ENCODE measurements around the gene PPP2R5D. TPM values are rescaled to one million over a fixed set of nuclear protein-coding genes. Genes with fewer than 3 reads are reported as not detected.
"Not testable (repeated sequence)": the region's sequence is repeated elsewhere in the genome, so short reads cannot be mapped to it uniquely, and the experiment has no call there.

The PPP2R5D gene
- total and polyA plus RNA-seq, 4 donors, result 19.0 to 26.8 (median 21.9) TPM

DNA sequence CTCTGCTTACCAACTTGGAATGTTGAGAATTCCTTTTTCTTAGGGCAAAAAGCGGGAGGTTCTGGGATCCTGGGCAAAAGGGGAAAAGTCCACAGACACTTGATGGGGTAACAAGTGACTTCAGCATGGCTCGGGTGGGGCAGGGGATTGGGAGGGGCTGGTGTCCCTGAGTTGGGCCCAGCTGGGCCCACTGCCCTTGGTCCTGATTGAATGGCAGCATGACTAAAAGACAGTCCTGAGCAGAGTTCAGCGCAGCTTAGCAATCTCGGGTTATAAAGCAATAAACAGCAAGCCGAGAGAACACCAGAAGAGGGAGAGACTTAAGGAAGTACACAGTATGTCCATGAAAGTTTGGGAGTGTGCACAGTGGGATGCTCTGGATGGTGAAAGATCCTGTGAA is 5.6 kb downstream of the PPP2R5D start:
- WGBS, 2 donors, result 90% methylated on average over 5 of the region's 5 CpGs
- no peak for ATAC-seq (ENCODE audit: insufficient read depth, low FRiP score)
- peaks cover 3 to 28% (median 11%) of the 10 kb centered on the region in 4 donors for H3K36me3 ChIP-seq (ENCODE audit: control insufficient read depth in 4 of 4, insufficient read depth in 4 of 4, low read length in 4 of 4)

DNA sequence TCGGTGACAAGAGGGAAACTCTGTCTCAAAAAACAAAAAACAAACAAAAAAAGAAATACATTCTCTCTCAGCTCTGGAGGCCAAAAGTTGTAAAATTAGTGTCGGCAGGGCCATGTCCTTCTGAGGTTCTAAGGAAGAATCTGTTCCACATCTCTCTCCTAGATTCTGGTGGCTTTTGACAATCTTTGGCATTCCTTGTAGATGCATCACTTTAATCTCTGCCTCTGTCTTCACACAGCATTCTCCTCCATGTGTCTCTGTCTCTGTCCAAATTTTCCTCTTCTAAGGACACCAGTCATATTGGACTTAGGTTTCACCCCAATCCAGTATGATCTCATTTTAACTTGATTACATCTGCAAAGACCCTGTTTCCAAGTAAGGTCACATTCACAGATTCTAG is 9.1 kb downstream of the PPP2R5D start:
- H3K27ac ChIP-seq (ENCODE audit: low read depth in 1 of 2, low read length in 1 of 2), result no peak overlapping the region

More for the DNA sequence above, 5.6 kb downstream of the PPP2R5D start:
- Histone ChIP-seq H3K27me3 (ENCODE audit: control insufficient read depth in 3 of 3, insufficient read depth in 3 of 3, low read length in 2 of 3) (no peaks in the 10 kb centered on the region), H3K27ac (ENCODE audit: low read depth in 1 of 2, low read length in 1 of 2) (no peak overlapping the region), H3K4me1 (ENCODE audit: control insufficient read depth in 5 of 5, insufficient read depth in 5 of 5, low read length in 5 of 5) (peaks cover 0 to 31% (median 19%) of the 10 kb centered on the region in 5 donors), H3K9ac (ENCODE audit: insufficient read depth in 1 of 2, low read length in 2 of 2) (no peak overlapping the region), H3K4me3 (no peak overlapping the region), H3K9me3 (ENCODE audit: control insufficient read depth in 4 of 4, insufficient read depth in 3 of 4, low read length in 3 of 4) (no peaks in the 10 kb centered on the region)
- no peak for DNase-seq
- TF ChIP-seq, protein P1, sequence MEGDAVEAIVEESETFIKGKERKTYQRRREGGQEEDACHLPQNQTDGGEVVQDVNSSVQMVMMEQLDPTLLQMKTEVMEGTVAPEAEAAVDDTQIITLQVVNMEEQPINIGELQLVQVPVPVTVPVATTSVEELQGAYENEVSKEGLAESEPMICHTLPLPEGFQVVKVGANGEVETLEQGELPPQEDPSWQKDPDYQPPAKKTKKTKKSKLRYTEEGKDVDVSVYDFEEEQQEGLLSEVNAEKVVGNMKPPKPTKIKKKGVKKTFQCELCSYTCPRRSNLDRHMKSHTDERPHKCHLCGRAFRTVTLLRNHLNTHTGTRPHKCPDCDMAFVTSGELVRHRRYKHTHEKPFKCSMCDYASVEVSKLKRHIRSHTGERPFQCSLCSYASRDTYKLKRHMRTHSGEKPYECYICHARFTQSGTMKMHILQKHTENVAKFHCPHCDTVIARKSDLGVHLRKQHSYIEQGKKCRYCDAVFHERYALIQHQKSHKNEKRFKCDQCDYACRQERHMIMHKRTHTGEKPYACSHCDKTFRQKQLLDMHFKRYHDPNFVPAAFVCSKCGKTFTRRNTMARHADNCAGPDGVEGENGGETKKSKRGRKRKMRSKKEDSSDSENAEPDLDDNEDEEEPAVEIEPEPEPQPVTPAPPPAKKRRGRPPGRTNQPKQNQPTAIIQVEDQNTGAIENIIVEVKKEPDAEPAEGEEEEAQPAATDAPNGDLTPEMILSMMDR (IDR thresholded peaks at IDR 0.05; ENCODE audit: control extremely low read depth, extremely low read depth), result no peak

DNA sequence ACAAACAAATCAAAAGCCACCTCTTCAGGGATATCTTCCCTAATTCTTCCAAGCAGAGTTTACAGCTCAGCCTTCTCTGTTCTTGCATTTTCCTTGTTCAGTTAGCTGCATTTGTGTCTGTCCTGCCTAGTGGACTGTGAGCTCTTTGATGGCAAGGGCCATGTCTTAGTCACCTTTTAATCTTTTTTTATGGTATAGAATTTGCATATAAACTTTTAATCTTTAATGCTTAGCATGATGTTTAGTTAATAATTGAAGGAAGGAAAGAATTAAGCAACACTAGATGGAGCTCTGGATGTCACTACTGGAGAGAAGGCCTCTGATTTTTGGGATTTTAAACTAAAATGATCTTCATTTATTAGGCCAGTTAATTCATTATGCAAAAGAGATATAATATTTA is 12.1 kb downstream of the PPP2R5D start:
- no peak overlapping the region for H3K9ac ChIP-seq (ENCODE audit: insufficient read depth in 1 of 2, low read length in 2 of 2)
- no peak overlapping the region for H3K27ac ChIP-seq (ENCODE audit: low read depth in 1 of 2, low read length in 1 of 2)
- no peaks in the 10 kb centered on the region for H3K27me3 ChIP-seq (ENCODE audit: control insufficient read depth in 3 of 3, insufficient read depth in 3 of 3, low read length in 2 of 3)
- TF ChIP-seq, protein P1 (IDR thresholded peaks at IDR 0.05; ENCODE audit: control extremely low read depth, extremely low read depth), result no peak
- no peak overlapping the region for H3K4me3 ChIP-seq
- ATAC-seq (ENCODE audit: insufficient read depth, low FRiP score) (no peak), DNase-seq (peak in 2 of 3 donors; percentile 15 to 17)
- peaks cover 2 to 8% (median 3%) of the 10 kb centered on the region in 4 donors for H3K36me3 ChIP-seq (ENCODE audit: control insufficient read depth in 4 of 4, insufficient read depth in 4 of 4, low read length in 4 of 4)
- no peaks in the 10 kb centered on the region for H3K4me1 ChIP-seq (ENCODE audit: control insufficient read depth in 5 of 5, insufficient read depth in 5 of 5, low read length in 5 of 5)
- no peaks in the 10 kb centered on the region for H3K9me3 ChIP-seq (ENCODE audit: control insufficient read depth in 4 of 4, insufficient read depth in 3 of 4, low read length in 3 of 4)

More for the DNA sequence above, 9.1 kb downstream of the PPP2R5D start:
- WGBS, 2 donors, result 88 to 99% methylated on average over 2 of the region's 2 CpGs
- no peak for ATAC-seq (ENCODE audit: insufficient read depth, low FRiP score)
- no peaks in the 10 kb centered on the region for H3K9me3 ChIP-seq (ENCODE audit: control insufficient read depth in 4 of 4, insufficient read depth in 3 of 4, low read length in 3 of 4)
- DNase-seq, result no peak
- TF ChIP-seq, protein P1 (IDR thresholded peaks at IDR 0.05; ENCODE audit: control extremely low read depth, extremely low read depth), result no peak
- H3K4me1 ChIP-seq (ENCODE audit: control insufficient read depth in 5 of 5, insufficient read depth in 5 of 5, low read length in 5 of 5), result peaks cover 0 to under 1% (median 0%) of the 10 kb centered on the region in 5 donors
- H3K27me3 ChIP-seq (ENCODE audit: control insufficient read depth in 3 of 3, insufficient read depth in 3 of 3, low read length in 2 of 3), result no peaks in the 10 kb centered on the region
- H3K4me3 ChIP-seq, result no peak overlapping the region
- H3K36me3 ChIP-seq (ENCODE audit: control insufficient read depth in 4 of 4, insufficient read depth in 4 of 4, low read length in 4 of 4), result peaks cover 3 to 28% (median 11%) of the 10 kb centered on the region in 4 donors
- no peak overlapping the region for H3K9ac ChIP-seq (ENCODE audit: insufficient read depth in 1 of 2, low read length in 2 of 2)

DNA sequence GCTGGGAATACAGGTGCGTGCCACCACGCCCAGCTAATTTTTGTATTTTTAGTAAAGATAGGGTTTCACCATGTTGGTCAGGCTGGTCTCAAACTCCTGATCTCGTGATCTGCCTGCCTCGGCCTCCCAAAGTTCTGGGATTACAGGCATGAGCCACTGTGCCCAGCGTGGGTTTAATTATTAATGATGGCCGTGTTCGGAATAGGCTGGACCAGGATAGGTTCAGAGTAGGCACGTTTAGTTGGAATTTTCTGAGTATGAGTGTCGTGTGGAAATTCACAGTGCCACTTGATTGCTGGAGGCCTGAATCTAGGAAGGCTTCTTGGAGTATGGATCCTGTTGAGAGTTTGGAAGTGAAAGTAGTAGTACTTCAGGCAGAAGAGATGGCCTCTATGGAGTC is 13.8 kb downstream of the PPP2R5D start:
- not testable (repeated sequence) for H3K9ac ChIP-seq (ENCODE audit: insufficient read depth in 1 of 2, low read length in 2 of 2); H3K36me3 ChIP-seq (ENCODE audit: control insufficient read depth in 4 of 4, insufficient read depth in 4 of 4, low read length in 4 of 4); ATAC-seq (ENCODE audit: insufficient read depth, low FRiP score); H3K27ac ChIP-seq (ENCODE audit: low read depth in 1 of 2, low read length in 1 of 2); DNase-seq; H3K4me1 ChIP-seq (ENCODE audit: control insufficient read depth in 5 of 5, insufficient read depth in 5 of 5, low read length in 5 of 5); H3K9me3 ChIP-seq (ENCODE audit: control insufficient read depth in 4 of 4, insufficient read depth in 3 of 4, low read length in 3 of 4); H3K27me3 ChIP-seq (ENCODE audit: control insufficient read depth in 3 of 3, insufficient read depth in 3 of 3, low read length in 2 of 3); H3K4me3 ChIP-seq
- 95% methylated on average over 9 of the region's 9 CpGs for WGBS, 2 donors

Data from lung (tissue), 12 donors.